Endothelial cell of umbilical vein (primary cell): ENCODE measurements around the gene SPEF2. TPM values are rescaled to one million over a fixed set of nuclear protein-coding genes. Genes with fewer than 3 reads are reported as not detected.

Experiments
- BruUV-seq: library from RNA; stranded (reverse); fragments of 400-500 nt; replicated peaks from 2 replicates; lab custom pipeline; 2021; lab: Mats Ljungman, UMichigan
- CTCF ChIA-PET: fragments of 300-600, 350-600 bp; sonication (Branson Sonifier 250); formaldehyde crosslinking; loops from one replicate; lab custom pipeline; 2021; ENCODE audit warnings: antibody characterized with exemption, inconsistent platforms; lab: Charles Lee
- POLR2A ChIA-PET: fragments of 300-600, 350-600 bp; sonication (Branson Sonifier 250); formaldehyde crosslinking; loops from one replicate; lab custom pipeline; 2021; ENCODE audit warnings: antibody characterized with exemption, inconsistent platforms; lab: Charles Lee
- DNase-seq: peaks from one replicate; pipeline ENCODE4 v3.0.0-alpha.2; 2011; ENCODE audit warnings: low read depth, low spot score
- FAIRE-seq: peaks from 2 replicates; lab custom pipeline; 2011; peaks lifted over from hg19 to GRCh38; lab: Jason Lieb, UNC
- H2AFZ ChIP-seq: 2 replicates; pipeline ENCODE4 v1.6.0; 2012; ENCODE audit warnings: low read depth, low read length, control low read depth, inconsistent platforms
- H3K27ac ChIP-seq: 2 replicates; pipeline ENCODE4 v1.5.1; 2011; ENCODE audit warnings: low read depth, mild to moderate bottlenecking, control low read depth, low read length, moderate library complexity; ENCODE audit not compliant: insufficient read depth
- H3K27me3 ChIP-seq, 2 experiments: 2 replicates each; pipeline versions ENCODE4 v1.6.0 to v1.6.1; 2011; ENCODE audit warnings: low read length in 2 of 2, mixed read lengths in 1 of 2; ENCODE audit not compliant: control insufficient read depth in 2 of 2, insufficient read depth in 2 of 2
- H3K36me3 ChIP-seq, 2 experiments: 2 replicates in 1 of 2; 3 replicates in 1 of 2; pipeline ENCODE4 v1.5.1; 2011; ENCODE audit warnings: low read length in 2 of 2, mild to moderate bottlenecking in 1 of 2, moderate library complexity in 1 of 2; ENCODE audit not compliant: control insufficient read depth in 2 of 2, insufficient read depth in 2 of 2; ENCODE audit errors: extremely low read depth in 1 of 2
- H3K4me1 ChIP-seq: 3 replicates; pipeline ENCODE4 v1.5.1; 2011; ENCODE audit warnings: mild to moderate bottlenecking, low read length; ENCODE audit not compliant: control insufficient read depth, insufficient read depth; ENCODE audit errors: extremely low read depth
- H3K4me2 ChIP-seq: 2 replicates; pipeline ENCODE4 v1.6.1; 2011; ENCODE audit warnings: low read length, control low read depth, mixed read lengths; ENCODE audit not compliant: insufficient read depth
- H3K4me3 ChIP-seq, 3 experiments: fragments of 200-600 bp in 1 of 3; sonication (generic), shearing (Covaris generic) in 1 of 3; replicated peaks in 1 of 3; 2 replicates each; pipeline ENCODE4 v1.5.1; 2011 to 2016; ENCODE audit warnings: control low read depth in 3 of 3, low read length in 3 of 3, mild to moderate bottlenecking in 2 of 3, inconsistent platforms in 1 of 3, low read depth in 1 of 3, moderate library complexity in 1 of 3; ENCODE audit not compliant: insufficient read depth in 1 of 3
- H3K79me2 ChIP-seq: 2 replicates; pipeline ENCODE4 v1.6.0; 2012; ENCODE audit warnings: low read length, inconsistent platforms; ENCODE audit not compliant: control insufficient read depth, insufficient read depth
- H3K9ac ChIP-seq: replicated peaks from 2 replicates; pipeline ENCODE3; 2011; ENCODE audit warnings: low read length, control low read depth; ENCODE audit not compliant: insufficient read depth; ENCODE audit errors: extremely low read depth
- H3K9me1 ChIP-seq: replicated peaks from 3 replicates; pipeline ENCODE4 v1.6.0; 2011; ENCODE audit warnings: mild to moderate bottlenecking, low read length; ENCODE audit not compliant: control insufficient read depth, insufficient read depth; ENCODE audit errors: extremely low read depth
- H3K9me3 ChIP-seq: replicated peaks from 2 replicates; pipeline ENCODE4 v1.5.1; 2012; ENCODE audit warnings: low read length, inconsistent platforms; ENCODE audit not compliant: control insufficient read depth, insufficient read depth
- H4K20me1 ChIP-seq: replicated peaks from 2 replicates; pipeline ENCODE3; 2011; ENCODE audit warnings: mild to moderate bottlenecking, low read length; ENCODE audit not compliant: control insufficient read depth, insufficient read depth; ENCODE audit errors: extremely low read depth
- CTCF ChIP-seq, 2 donors: IDR thresholded peaks; 1 replicate in 1 of 2; 2 replicates in 1 of 2; pipeline ENCODE4 v1.5.1; 2011; ENCODE audit warnings: low read length in 2 of 2, mild to moderate bottlenecking in 2 of 2, moderate library complexity in 2 of 2, control low read depth in 1 of 2, inconsistent platforms in 1 of 2, low read depth in 1 of 2; ENCODE audit not compliant: insufficient read depth in 1 of 2; ENCODE audit errors: extremely low read depth in 1 of 2
- EZH2 ChIP-seq: IDR thresholded peaks from 2 replicates; pipeline ENCODE4 v1.6.1; 2012; ENCODE audit warnings: borderline replicate concordance, low read depth, mild to moderate bottlenecking, moderate library complexity, low read length, inconsistent platforms; ENCODE audit not compliant: severe bottlenecking
- FOS ChIP-seq: IDR thresholded peaks from 2 replicates; pipeline ENCODE4 v1.6.1; 2011; ENCODE audit warnings: mild to moderate bottlenecking, low read length, moderate library complexity, borderline replicate concordance; ENCODE audit not compliant: insufficient read depth
- GATA2 ChIP-seq: IDR thresholded peaks from 2 replicates; pipeline ENCODE4 v1.7.0; 2011; ENCODE audit warnings: low read depth, mild to moderate bottlenecking, moderate library complexity, mixed read lengths, low read length; ENCODE audit not compliant: insufficient read length, insufficient read depth
- JUN ChIP-seq: IDR thresholded peaks from 2 replicates; pipeline ENCODE4 v1.6.1; 2011; ENCODE audit warnings: borderline replicate concordance, low read depth; ENCODE audit not compliant: insufficient read length, insufficient read depth
- MAX ChIP-seq: IDR thresholded peaks from 2 replicates; pipeline ENCODE4 v1.6.1; 2011; ENCODE audit not compliant: insufficient read depth, insufficient read length
- MYC ChIP-seq: IDR thresholded peaks from one replicate; pipeline ENCODE4 v1.6.1; 2011; ENCODE audit warnings: mild to moderate bottlenecking, low read depth, low read length
- POLR2A ChIP-seq: IDR thresholded peaks from 2 replicates; pipeline ENCODE4 v1.6.1; 2012; ENCODE audit warnings: low read depth, mild to moderate bottlenecking, control low read depth, low read length
- POLR2AphosphoS5 ChIP-seq: IDR thresholded peaks from 2 replicates; pipeline ENCODE4 v1.6.1; 2012; ENCODE audit warnings: low read depth, mild to moderate bottlenecking, control low read depth, low read length, moderate library complexity; ENCODE audit not compliant: insufficient read depth
- dilution Hi-C: fragments of 300-500 bp; cut with MboI; formaldehyde crosslinking; loops from one replicate; pipeline ENCODE4 v1.15.0; 2019; ENCODE audit warnings: low sequenced_read_pairs; ENCODE audit not compliant: extremely low pct_ligation_motif_present
- intact Hi-C: fragments of 100-400 bp; cut with micrococcal nuclease; formaldehyde crosslinking; loops from one replicate; pipeline ENCODE4 v1.10.0; 2022
- polyA plus RNA-seq, 4 experiments: library from polyadenylated mRNA; depleted of rRNA in 3 of 4; stranded (reverse) in 3 of 4; unstranded in 1 of 4; fragments of >200 nt; gene quantifications; 2 replicates each; pipeline versions ENCODE4 v1.2.1 to v1.2.3, GENCODE V29; 2011 to 2012; ENCODE audit warnings: missing spikeins in 1 of 4
- total RNA-seq: library from RNA; stranded (reverse); gene quantifications from 2 replicates; pipeline ENCODE4 v1.2.3, GENCODE V29; 2021

Gene SPEF2
- total and polyA plus RNA-seq, 2 donors (not counting 3 experiments of a cell fraction or from before 2014, with no cell fraction given) = 0.28 to 0.73 TPM

- no peak for DNase-seq
- no peaks in the 10 kb centered on the region for H3K79me2 ChIP-seq
- H3K4me3 ChIP-seq = no peak overlapping the region
- no peak overlapping the region for H3K27ac ChIP-seq
- peaks cover 2% of the 10 kb centered on the region for H3K9me3 ChIP-seq
- no peaks in the 10 kb centered on the region for H3K36me3 ChIP-seq
- ChIA-PET CTCF (no interaction called here), POLR2A (no interaction called here)
- no peaks in the 10 kb centered on the region for H3K4me1 ChIP-seq
- no peak for FAIRE-seq
- no peaks in the 10 kb centered on the region for H4K20me1 ChIP-seq
- H2AFZ ChIP-seq = no peak overlapping the region
- no peak for TF ChIP-seq GATA2
- no peak for TF ChIP-seq MAX
- TF ChIP-seq JUN = no peak
- TF ChIP-seq POLR2A = no peak
- TF ChIP-seq FOS = no peak
- TF ChIP-seq MYC = no peak
- no peak for TF ChIP-seq POLR2AphosphoS5
- no peak for TF ChIP-seq EZH2
- no peak for TF ChIP-seq CTCF (IDR thresholded peaks at IDR 0.05; ENCODE audit: extremely low read depth in 1 of 2, insufficient read depth in 1 of 2, low read depth in 1 of 2, low read length in 2 of 2)
- dilution Hi-C loops (no loop called here), intact Hi-C loops (no loop called here)
- no peaks in the 10 kb centered on the region for H3K9me1 ChIP-seq
- no peak overlapping the region for H3K9ac ChIP-seq
- BruUV-seq = no TSS peak
- no peaks in the 10 kb centered on the region for H3K27me3 ChIP-seq
- no peak overlapping the region for H3K4me2 ChIP-seq
These were observed 230.3 kb downstream of the SPEF2 start for GRCh38 chr5:35847961-35848360.
